Spinal cord (tissue), 10 donors: ENCODE results near the gene MESP2. TPM values are rescaled to one million over a fixed set of nuclear protein-coding genes. Genes with fewer than 3 reads are reported as not detected.

ENCODE experiments used
- DNase-seq, 6 donors: peaks; one replicate each; pipeline versions ENCODE4 v3.0.0 to v3.0.0-alpha.2; 2013 to 2015; ENCODE audit warnings: low spot score in 6 of 6, low read depth in 4 of 6
- H3K27ac ChIP-seq: one replicate; pipeline ENCODE4 v1.5.1; 2013; ENCODE audit warnings: low read depth, low read length, control low read depth
- H3K27me3 ChIP-seq: one replicate; pipeline ENCODE4 v1.6.1; 2013; ENCODE audit warnings: low read length; ENCODE audit not compliant: control insufficient read depth, insufficient read depth
- H3K36me3 ChIP-seq: one replicate; pipeline ENCODE4 v1.6.1; 2013; ENCODE audit warnings: low read length; ENCODE audit not compliant: control insufficient read depth, insufficient read depth
- H3K4me1 ChIP-seq: one replicate; pipeline ENCODE4 v1.6.1; 2013; ENCODE audit warnings: low read length; ENCODE audit not compliant: control insufficient read depth, insufficient read depth
- H3K4me3 ChIP-seq: one replicate; pipeline ENCODE4 v1.5.1; 2013; ENCODE audit warnings: low read depth, low read length, control low read depth
- H3K9me3 ChIP-seq: one replicate; pipeline ENCODE4 v1.6.1; 2013; ENCODE audit warnings: low read length; ENCODE audit not compliant: control insufficient read depth, insufficient read depth
- WGBS: methylation state at CpG from one replicate; pipeline ENCODE4 v1.1.5; 2013; ENCODE audit warnings: missing lambda C conversion rate; ENCODE audit not compliant: insufficient coverage; 5-methylcytosine and 5-hydroxymethylcytosine counted together
- polyA plus RNA-seq, 2 donors: library from polyadenylated mRNA; unstranded; fragments of 120-200 nt; gene quantifications; one replicate each; pipeline ENCODE4 v1.2.1, GENCODE V29; 2013; ENCODE audit not compliant: insufficient read length in 2 of 2
- total RNA-seq, 2 donors: library from RNA; depleted of rRNA in 1 of 2; stranded (reverse); fragments of 120-200 nt in 1 of 2; fragments of >200 nt in 1 of 2; gene quantifications; one replicate each; pipeline versions ENCODE4 v1.2.3 to v1.2.4, GENCODE V29; 2013 to 2014
- donor health status: healthy.

MESP2 gene
- total and polyA plus RNA-seq, 4 donors = 0.25 to 0.83 (median 0.71) TPM; not detected in 1

DNA sequence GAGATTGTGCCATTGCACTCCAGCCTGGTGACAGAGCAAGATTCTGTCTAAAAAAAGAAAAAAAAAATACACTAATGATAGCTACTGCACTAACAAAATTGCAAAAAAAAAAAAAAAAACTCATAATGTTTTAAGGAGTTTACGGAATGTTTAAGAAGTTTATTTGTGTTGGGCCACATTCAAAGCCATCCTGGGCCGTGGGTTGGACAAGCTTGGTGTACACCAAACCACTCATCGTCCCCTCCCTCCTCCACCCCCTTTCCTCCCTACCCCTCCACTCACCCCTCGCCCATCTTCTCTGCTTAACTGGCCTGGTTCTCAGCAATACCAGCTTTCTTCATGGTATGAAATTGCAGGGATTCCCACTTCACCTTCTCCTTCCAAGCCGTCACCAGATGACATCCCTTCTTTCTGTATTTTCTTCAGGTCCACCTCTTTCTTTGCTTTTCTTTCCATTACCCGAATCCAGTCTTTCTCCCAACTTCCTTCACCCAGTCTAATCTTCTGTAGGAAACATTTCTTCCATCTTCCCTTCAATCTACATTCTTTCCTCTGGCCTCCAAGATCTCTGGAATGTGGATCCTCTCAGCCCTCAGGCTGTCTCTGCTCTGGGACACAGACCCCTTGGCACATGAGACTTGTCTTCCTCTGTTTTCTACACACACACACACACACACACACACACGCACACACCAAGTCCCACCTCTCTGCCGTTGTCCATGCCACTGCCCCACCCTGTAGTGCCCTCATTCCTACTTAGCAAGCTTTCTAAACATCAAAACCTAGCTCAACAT lies 21.6 kb upstream of the MESP2 start:
- Histone ChIP-seq H3K36me3 (no peaks in the 10 kb centered on the region), H3K9me3 (no peaks in the 10 kb centered on the region), H3K4me1 (peaks cover 13% of the 10 kb centered on the region), H3K4me3 (no peak overlapping the region), H3K27ac (no peak overlapping the region), H3K27me3 (peaks cover 10% of the 10 kb centered on the region)
- 88% methylated on average over 5 of the region's 8 CpGs for WGBS
- no peak for DNase-seq

DNA sequence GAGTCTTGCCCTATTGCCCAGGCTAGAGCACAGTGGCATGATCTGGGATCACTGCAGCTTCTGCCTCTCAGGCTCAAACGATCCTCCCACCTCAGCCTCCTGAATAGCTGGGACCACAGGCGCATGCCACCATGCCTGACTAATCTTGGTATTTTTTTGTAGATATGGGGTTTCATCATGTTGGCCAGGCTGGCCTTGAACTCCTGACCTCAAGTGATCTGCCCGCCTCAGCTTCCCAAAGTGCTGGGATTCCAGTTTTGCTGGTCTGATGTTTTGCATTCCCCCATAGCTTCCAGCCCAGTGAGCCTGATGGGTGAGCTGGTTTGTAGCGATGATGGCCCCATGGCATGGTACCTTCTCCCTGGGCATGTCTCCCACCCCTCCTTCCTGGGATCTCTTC lies 20.4 kb upstream of the MESP2 start:
- H3K36me3 ChIP-seq = no peaks in the 10 kb centered on the region
- H3K27me3 ChIP-seq = peaks cover 3% of the 10 kb centered on the region
- WGBS = 100% methylated on average over 1 of the region's 4 CpGs
- no peaks in the 10 kb centered on the region for H3K9me3 ChIP-seq
- H3K27ac ChIP-seq = no peak overlapping the region
- DNase-seq = no peak
- H3K4me1 ChIP-seq = peaks cover 5% of the 10 kb centered on the region
- no peak overlapping the region for H3K4me3 ChIP-seq

DNA sequence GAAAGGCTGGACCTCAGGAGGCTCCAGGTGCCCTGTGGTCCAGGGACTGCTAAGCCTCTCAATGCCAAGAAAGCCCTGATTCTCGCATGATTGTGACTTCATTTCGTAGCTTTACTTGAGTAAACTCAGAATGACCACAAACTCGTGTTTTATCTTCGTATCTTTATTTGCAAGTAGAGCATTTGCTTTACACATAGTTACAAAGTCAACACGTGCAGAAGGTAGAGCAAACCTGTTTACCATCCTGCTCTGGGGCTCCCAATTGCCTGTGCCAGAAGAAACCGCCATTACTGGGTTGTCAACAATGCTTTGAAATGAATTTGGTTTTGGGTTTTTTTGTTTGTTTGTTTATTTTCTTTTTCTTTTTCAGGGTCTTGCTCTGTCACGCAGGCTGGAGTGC lies 19.2 kb upstream of the MESP2 start:
- peaks cover 3% of the 10 kb centered on the region for H3K4me1 ChIP-seq
- DNase-seq = no peak
- H3K36me3 ChIP-seq = no peaks in the 10 kb centered on the region
- H3K9me3 ChIP-seq = no peaks in the 10 kb centered on the region
- WGBS = 91% methylated on average over 3 of the region's 7 CpGs
- H3K4me3 ChIP-seq = no peak overlapping the region
- no peak overlapping the region for H3K27ac ChIP-seq
- peaks cover 3% of the 10 kb centered on the region for H3K27me3 ChIP-seq

DNA sequence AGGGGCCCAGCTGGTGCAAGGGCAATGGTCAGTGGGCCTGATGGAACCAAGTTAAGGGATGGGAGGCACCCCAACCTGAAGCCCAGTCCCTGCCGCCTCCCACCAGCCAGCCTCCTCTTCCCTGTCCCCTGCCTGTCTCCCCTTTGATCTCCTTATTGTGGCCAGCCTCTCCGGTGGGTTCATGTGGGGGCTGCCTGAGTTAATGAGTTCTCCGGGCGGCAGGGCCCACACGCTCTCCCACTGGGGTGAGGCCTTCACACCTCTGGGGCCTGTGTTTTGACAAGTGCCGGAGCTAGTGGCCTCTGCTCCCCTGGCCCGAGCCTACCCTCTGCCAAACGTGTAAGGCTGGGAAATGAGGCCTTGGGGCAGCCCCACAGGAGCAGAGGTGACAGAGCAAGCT lies 17.8 kb upstream of the MESP2 start:
- Histone ChIP-seq H3K4me1 (peaks cover 3% of the 10 kb centered on the region), H3K9me3 (no peaks in the 10 kb centered on the region), H3K27me3 (no peaks in the 10 kb centered on the region), H3K27ac (no peak overlapping the region), H3K36me3 (no peaks in the 10 kb centered on the region), H3K4me3 (no peak overlapping the region)
- DNase-seq = no peak
- WGBS = 62% methylated on average over 8 of the region's 8 CpGs

DNA sequence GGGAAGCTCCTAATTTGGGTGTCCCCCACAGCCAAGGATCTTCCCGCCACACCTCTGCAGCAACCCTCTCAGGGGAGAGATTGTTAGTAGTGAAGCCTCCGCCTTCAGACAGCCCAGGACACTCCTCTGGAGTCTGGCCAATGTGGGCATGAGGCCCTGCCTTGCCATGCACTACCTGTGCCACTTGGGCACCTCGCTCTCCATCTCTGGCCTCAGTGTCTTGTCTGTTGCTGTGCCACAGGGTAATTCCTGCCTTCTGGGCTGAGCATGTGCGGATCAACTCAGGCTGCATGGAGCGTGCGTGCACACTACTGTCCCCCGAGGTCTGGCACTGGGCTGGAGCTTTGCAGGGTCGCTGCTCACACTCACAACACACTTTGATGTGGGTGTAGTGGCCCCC lies 17.2 kb upstream of the MESP2 start:
- 93% methylated on average over 5 of the region's 8 CpGs for WGBS
- no peak for DNase-seq
- H3K4me3 ChIP-seq = no peak overlapping the region
- H3K4me1 ChIP-seq = peaks cover 3% of the 10 kb centered on the region
- no peaks in the 10 kb centered on the region for H3K36me3 ChIP-seq
- no peaks in the 10 kb centered on the region for H3K27me3 ChIP-seq
- H3K9me3 ChIP-seq = no peaks in the 10 kb centered on the region
- H3K27ac ChIP-seq = no peak overlapping the region

DNA sequence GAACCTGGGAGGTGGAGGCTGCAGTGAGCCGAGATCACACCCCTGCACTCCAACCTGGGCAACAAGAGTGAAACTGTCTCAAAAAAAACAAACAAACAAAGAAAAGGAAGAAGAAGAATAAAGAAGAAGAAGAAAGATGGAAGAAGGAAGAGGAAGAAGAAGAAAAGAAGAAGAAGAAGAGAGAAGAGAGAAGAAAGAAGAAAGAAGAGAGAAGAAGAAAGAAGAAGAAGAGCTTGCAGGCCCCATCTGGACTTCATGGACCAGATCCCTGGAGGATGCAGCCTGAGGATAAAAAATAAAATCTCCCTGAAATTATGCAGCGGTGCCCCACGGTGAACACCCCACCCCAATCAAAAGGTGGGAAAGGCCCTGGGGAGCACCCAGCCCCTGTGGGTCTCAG lies 16.3 kb upstream of the MESP2 start:
- Histone ChIP-seq H3K27ac (no peak overlapping the region), H3K27me3 (no peaks in the 10 kb centered on the region), H3K4me3 (no peak overlapping the region), H3K4me1 (peaks cover 3% of the 10 kb centered on the region), H3K9me3 (no peaks in the 10 kb centered on the region), H3K36me3 (no peaks in the 10 kb centered on the region)
- DNase-seq = no peak
- 72% methylated on average over 2 of the region's 3 CpGs for WGBS

DNA sequence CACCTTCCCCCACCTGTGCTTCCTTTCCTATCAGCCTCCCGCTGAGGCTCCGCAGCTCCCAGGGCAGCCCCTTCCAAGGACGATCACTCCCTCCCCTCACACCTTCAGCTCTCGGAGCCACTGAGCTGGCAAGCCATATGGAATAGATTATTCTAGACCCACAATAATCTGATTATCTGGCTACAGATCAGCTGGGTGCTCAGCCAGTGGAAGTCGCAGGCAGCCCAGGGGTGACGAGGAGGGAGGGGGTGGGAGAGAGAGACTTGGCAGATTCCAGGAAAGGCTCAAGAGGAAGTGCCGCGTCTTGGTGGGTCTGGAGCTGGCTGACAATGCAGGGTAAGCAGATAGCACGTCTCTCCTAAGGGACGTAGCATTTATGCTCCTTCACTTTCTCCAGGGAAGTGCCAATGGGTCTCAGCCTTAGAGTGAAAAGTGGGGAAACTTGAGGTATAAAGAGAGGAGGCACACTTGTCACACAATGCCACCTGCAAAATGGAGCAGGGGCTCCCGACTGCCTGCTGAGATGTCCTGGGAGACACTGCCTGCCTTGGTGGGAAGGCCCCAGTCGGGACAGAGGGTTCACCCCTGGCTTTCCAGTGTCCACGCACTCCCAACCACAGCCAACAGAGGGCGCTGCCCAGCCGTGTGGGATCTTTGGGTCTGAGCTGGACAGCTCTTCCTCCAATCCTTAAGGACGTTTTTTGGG lies 15.7 kb upstream of the MESP2 start:
- H3K27ac ChIP-seq = no peak overlapping the region
- peaks cover 3% of the 10 kb centered on the region for H3K4me1 ChIP-seq
- peak in 2 of 6 donors; percentile 25 to 66 for DNase-seq
- no peaks in the 10 kb centered on the region for H3K27me3 ChIP-seq
- WGBS = 27% methylated on average over 16 of the region's 16 CpGs
- no peak overlapping the region for H3K4me3 ChIP-seq
- H3K9me3 ChIP-seq = no peaks in the 10 kb centered on the region
- H3K36me3 ChIP-seq = no peaks in the 10 kb centered on the region

DNA sequence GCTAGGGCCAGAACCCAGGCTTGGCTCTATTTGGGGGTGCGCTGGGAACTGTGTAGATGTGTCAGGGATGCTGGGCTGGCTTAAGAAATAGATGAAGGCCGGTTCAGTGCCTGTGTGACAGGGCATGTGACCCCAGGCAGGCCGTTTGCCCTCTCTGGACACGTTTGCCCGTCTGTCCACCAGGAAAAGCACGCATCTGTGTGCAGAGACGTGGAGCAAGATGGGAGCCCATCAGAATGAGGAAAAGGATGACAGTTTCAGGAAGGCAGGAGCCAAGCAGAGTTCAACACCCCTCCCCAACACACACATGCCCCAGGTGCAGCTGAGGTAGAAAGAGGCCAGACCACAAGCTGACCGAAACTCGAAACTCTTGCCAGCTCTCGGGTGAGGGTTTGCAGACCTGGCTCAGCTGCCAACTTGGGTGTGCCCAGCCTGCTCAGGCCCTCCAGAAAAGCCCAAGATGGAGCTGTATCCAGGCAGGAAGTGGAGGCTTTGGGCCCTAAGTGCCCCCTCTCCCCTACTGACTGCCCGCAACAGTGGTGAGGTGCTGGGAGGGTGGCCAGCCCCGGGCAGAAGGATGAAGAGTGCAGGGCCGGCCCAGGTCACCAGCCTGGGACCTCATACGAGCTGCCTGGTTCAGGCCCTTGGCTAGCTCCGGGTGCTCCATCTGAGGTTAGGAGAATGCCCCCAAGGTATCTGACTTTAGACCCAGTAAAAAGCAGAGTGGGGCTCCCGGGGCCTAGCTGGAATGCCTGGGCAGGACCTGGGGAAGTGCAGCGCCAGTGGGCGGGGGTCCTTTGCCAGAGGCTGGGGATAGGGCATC lies 14.9 kb upstream of the MESP2 start:
- 78% methylated on average over 15 of the region's 18 CpGs for WGBS
- Histone ChIP-seq H3K36me3 (no peaks in the 10 kb centered on the region), H3K4me1 (peaks cover 3% of the 10 kb centered on the region), H3K27me3 (no peaks in the 10 kb centered on the region), H3K27ac (no peak overlapping the region), H3K9me3 (no peaks in the 10 kb centered on the region), H3K4me3 (no peak overlapping the region)
- no peak for DNase-seq

DNA sequence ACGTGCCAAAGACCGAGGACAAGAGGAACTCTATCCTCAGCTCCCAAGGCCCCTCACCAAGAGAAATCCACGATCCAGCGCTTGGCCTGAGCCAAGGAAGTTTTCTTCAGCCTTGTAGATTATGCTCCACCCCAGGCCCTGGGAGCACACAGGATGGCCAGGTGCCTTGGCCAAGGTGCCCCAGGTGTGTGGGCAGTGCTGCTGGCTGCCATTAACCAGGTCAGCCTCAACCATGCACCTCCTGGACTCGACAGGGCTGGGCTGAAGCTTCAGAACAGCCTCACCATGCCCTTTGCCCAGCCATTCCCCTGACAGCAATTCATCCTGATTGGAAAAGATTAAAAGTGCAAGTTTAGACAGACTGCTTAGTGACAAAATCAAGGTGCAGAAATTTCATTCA lies 14.2 kb upstream of the MESP2 start:
- 81% methylated on average over 5 of the region's 5 CpGs for WGBS
- H3K9me3 ChIP-seq = no peaks in the 10 kb centered on the region
- no peak overlapping the region for H3K27ac ChIP-seq
- H3K4me3 ChIP-seq = no peak overlapping the region
- peaks cover 3% of the 10 kb centered on the region for H3K4me1 ChIP-seq
- no peaks in the 10 kb centered on the region for H3K27me3 ChIP-seq
- no peaks in the 10 kb centered on the region for H3K36me3 ChIP-seq
- no peak for DNase-seq
